DND-41 (cell line): ENCODE data around the gene NEURL3.
A peak's percentile ranks its signal among the peaks of the same experiment; 100 is the strongest.

Experiments
- ATAC-seq: fragments of 200-7000 bp; cut with Tn5 transposase; 3 replicates; pipeline ENCODE4 v1.9.1; 2021; ENCODE audit warnings: low read depth; ENCODE audit not compliant: insufficient read depth
- DNase-seq: peaks from one replicate; pipeline ENCODE4 v3.0.0-alpha.2; 2020
- H2AFZ ChIP-seq: 2 replicates; pipeline ENCODE4 v1.6.0; 2012; ENCODE audit warnings: low read depth, low read length
- H3K27ac ChIP-seq: 2 replicates; pipeline ENCODE4 v1.5.1; 2012; ENCODE audit warnings: low read length, inconsistent platforms
- H3K27me3 ChIP-seq: fragments of 200-600 bp; sonication (generic); 2 replicates; pipeline ENCODE4 v1.6.0; 2012; ENCODE audit warnings: low read length, mild to moderate bottlenecking, inconsistent platforms; ENCODE audit not compliant: insufficient read depth, poor library complexity
- H3K36me3 ChIP-seq: 2 replicates; pipeline ENCODE4 v1.5.1; 2012; ENCODE audit warnings: low read length, inconsistent platforms; ENCODE audit not compliant: insufficient read depth
- H3K4me1 ChIP-seq: 2 replicates; pipeline ENCODE4 v1.5.1; 2012; ENCODE audit warnings: mild to moderate bottlenecking, low read length; ENCODE audit not compliant: insufficient read depth
- H3K4me2 ChIP-seq: 2 replicates; pipeline ENCODE4 v1.6.0; 2012; ENCODE audit warnings: mild to moderate bottlenecking, moderate library complexity, low read length, inconsistent platforms; ENCODE audit not compliant: insufficient read depth
- H3K4me3 ChIP-seq, 2 experiments: fragments of 200-600 bp in 1 of 2; shearing (Covaris generic) in 1 of 2; 2 replicates each; pipeline ENCODE4 v1.5.1; 2012 to 2016; ENCODE audit warnings: inconsistent platforms in 2 of 2, low read length in 2 of 2, mild to moderate bottlenecking in 2 of 2, low read depth in 1 of 2, moderate library complexity in 1 of 2
- H3K79me2 ChIP-seq: 2 replicates; pipeline ENCODE4 v1.6.0; 2012; ENCODE audit warnings: low read length, inconsistent platforms; ENCODE audit not compliant: insufficient read depth
- H3K9ac ChIP-seq: 2 replicates; pipeline ENCODE4 v1.6.0; 2012; ENCODE audit warnings: low read depth, mild to moderate bottlenecking, inconsistent platforms, low read length, moderate library complexity
- H3K9me3 ChIP-seq: 2 replicates; pipeline ENCODE4 v1.5.1; 2012; ENCODE audit warnings: low read length, moderate library complexity, mild to moderate bottlenecking, inconsistent platforms; ENCODE audit not compliant: insufficient read depth, severe bottlenecking
- H4K20me1 ChIP-seq: 2 replicates; pipeline ENCODE4 v1.6.0; 2012; ENCODE audit warnings: low read length; ENCODE audit not compliant: insufficient read depth
- CTCF ChIP-seq: IDR thresholded peaks from 2 replicates; pipeline ENCODE4 v1.5.1; 2012; ENCODE audit warnings: borderline replicate concordance, low read length, moderate library complexity, mild to moderate bottlenecking; ENCODE audit not compliant: poor library complexity, severe bottlenecking; ENCODE audit errors: extremely low read depth
- EZH2 ChIP-seq: IDR thresholded peaks from 3 replicates; pipeline ENCODE4 v1.6.1; 2012; ENCODE audit warnings: borderline replicate concordance, low read depth, mild to moderate bottlenecking, moderate library complexity, low read length, inconsistent platforms; ENCODE audit not compliant: severe bottlenecking

Gene NEURL3

GRCh38 chr2:96546797-96547196 is 41.6 kb upstream of the NEURL3 start:
- DNase-seq, result no peak
- H3K79me2 ChIP-seq, result peaks cover 40% of the 10 kb centered on the region

GRCh38 chr2:96546321-96546720 is 41.2 kb upstream of the NEURL3 start:
- Histone ChIP-seq H3K4me3 (no peak overlapping the region), H3K4me1 (peaks cover 6% of the 10 kb centered on the region; the same call in 1 of the 2 replicates), H3K27me3 (no peaks in the 10 kb centered on the region), H3K36me3 (peaks cover 67% of the 10 kb centered on the region), H3K4me2 (no peak overlapping the region), H3K27ac (peak overlapping the region; percentile 36; the same call in 1 of the 2 replicates), H4K20me1 (peaks cover 52% of the 10 kb centered on the region), H3K79me2 (peaks cover 45% of the 10 kb centered on the region), H2AFZ (no peak overlapping the region), H3K9me3 (no peaks in the 10 kb centered on the region), H3K9ac (no peak overlapping the region)
- ATAC-seq (peak; percentile 44; the same call in 1 of the 3 replicates), DNase-seq (no peak)
- TF ChIP-seq CTCF (no peak), EZH2 (no peak)

More at GRCh38 chr2:96546797-96547196, 41.6 kb upstream of the NEURL3 start:
- no peak overlapping the region for H2AFZ ChIP-seq
- peaks cover 67% of the 10 kb centered on the region for H3K36me3 ChIP-seq
- H3K4me1 ChIP-seq, result peaks cover 6% of the 10 kb centered on the region; the same call in 1 of the 2 replicates
- ATAC-seq, result no peak
- H3K9me3 ChIP-seq, result no peaks in the 10 kb centered on the region
- peak overlapping the region; percentile 36; the same call in 1 of the 2 replicates for H3K27ac ChIP-seq
- H3K4me3 ChIP-seq, result no peak overlapping the region
- peaks cover 47% of the 10 kb centered on the region for H4K20me1 ChIP-seq
- H3K9ac ChIP-seq, result no peak overlapping the region
- H3K27me3 ChIP-seq, result no peaks in the 10 kb centered on the region
- no peak overlapping the region for H3K4me2 ChIP-seq
- TF ChIP-seq EZH2 (no peak), CTCF (no peak)

GRCh38 chr2:96542357-96542977 is 37.3 kb upstream of the NEURL3 start:
- Histone ChIP-seq H3K4me2 (no peak overlapping the region), H3K27me3 (no peaks in the 10 kb centered on the region), H3K4me1 (peaks cover 34% of the 10 kb centered on the region), H3K79me2 (peaks cover 72% of the 10 kb centered on the region), H3K9me3 (no peaks in the 10 kb centered on the region), H3K9ac (no peak overlapping the region), H4K20me1 (peaks cover 68% of the 10 kb centered on the region), H2AFZ (no peak overlapping the region), H3K4me3 (no peak overlapping the region), H3K36me3 (peaks cover 39% of the 10 kb centered on the region), H3K27ac (no peak overlapping the region)
- DNase-seq (no peak), ATAC-seq (no peak)
- TF ChIP-seq CTCF (no peak), EZH2 (no peak)
